ENCODE data around the gene ZMIZ2.
A peak's percentile ranks its signal among the peaks of the same experiment; 100 is the strongest.
"Not testable (repeated sequence)": the region's sequence is repeated elsewhere in the genome, so short reads cannot be mapped to it uniquely, and the experiment has no call there.

The ZMIZ2 gene

GRCh38 chr7:44775383-44776107 lies 26.9 kb downstream of the ZMIZ2 start:
- DNase-seq = no peak

GRCh38 chr7:44776211-44776610 lies 27.6 kb downstream of the ZMIZ2 start:
- DNase-seq = no peak

GRCh38 chr7:44782460-44782859 lies 33.8 kb downstream of the ZMIZ2 start:
- DNase-seq = no peak

GRCh38 chr7:44783407-44783806 lies 34.8 kb downstream of the ZMIZ2 start:
- no peak for DNase-seq

- no peak for DNase-seq
These were observed 35.7 kb downstream of the ZMIZ2 start for GRCh38 chr7:44784364-44784763.

- not testable (repeated sequence) for DNase-seq
These were observed 36.6 kb downstream of the ZMIZ2 start for GRCh38 chr7:44785218-44785617.

- DNase-seq = no peak
These were observed 38.4 kb downstream of the ZMIZ2 start for GRCh38 chr7:44787041-44787440.

GRCh38 chr7:44787762-44788161 lies 39.1 kb downstream of the ZMIZ2 start:
- no peak for DNase-seq

- DNase-seq = no peak
These were observed 41.3 kb downstream of the ZMIZ2 start for GRCh38 chr7:44789990-44790389.

GRCh38 chr7:44791278-44792219 lies 42.9 kb downstream of the ZMIZ2 start:
- peak in 1 of 2 experiments; percentile 33 for DNase-seq

GRCh38 chr7:44793919-44794318 lies 45.3 kb downstream of the ZMIZ2 start:
- no peak for DNase-seq

- DNase-seq = no peak
These were observed 45.7 kb downstream of the ZMIZ2 start for GRCh38 chr7:44794331-44794730.

- peak; percentile 65 to 69 for DNase-seq
These were observed 47.4 kb downstream of the ZMIZ2 start for GRCh38 chr7:44796034-44796503.

GRCh38 chr7:44796504-44797328 lies 48.1 kb downstream of the ZMIZ2 start, which contains the start of gene PPIA:
Gene PPIA, plus strand, starts transcription at chr7:44796681. Its CDS starts 44 bp downstream, at chr7:44796725.
- DNase-seq = peak; percentile 97

- peak; percentile 88 to 90 for DNase-seq
These were observed 48.9 kb downstream of the ZMIZ2 start for GRCh38 chr7:44797329-44798258.

- no peak for DNase-seq
These were observed 50.1 kb downstream of the ZMIZ2 start for GRCh38 chr7:44798649-44799305.

GRCh38 chr7:44799939-44800338 lies 51.3 kb downstream of the ZMIZ2 start:
- no peak for DNase-seq

GRCh38 chr7:44801890-44802289 lies 53.2 kb downstream of the ZMIZ2 start:
- no peak for DNase-seq

GRCh38 chr7:44802418-44803025 lies 53.9 kb downstream of the ZMIZ2 start:
- DNase-seq = no peak

- not testable (repeated sequence) for DNase-seq
These were observed 55.3 kb downstream of the ZMIZ2 start for GRCh38 chr7:44803828-44804519.

Data from Kasumi-1 (cell line).